ENCODE results near the gene ACTG1.

Gene ACTG1

GRCh38 chr17:81463506-81463905, 49.1 kb downstream of the ACTG1 start:
- H3K27ac ChIP-seq (ENCODE audit: poor library complexity, severe bottlenecking): no peak overlapping the region
- no peaks in the 10 kb centered on the region for H3K36me3 ChIP-seq (ENCODE audit: low read depth)
- ATAC-seq (ENCODE audit: low read depth) (no peak), DNase-seq (ENCODE audit: low spot score) (no peak)
- no peak overlapping the region for H3K4me3 ChIP-seq (ENCODE audit: severe bottlenecking)
- H3K9me3 ChIP-seq (ENCODE audit: severe bottlenecking): no peaks in the 10 kb centered on the region
- H3K27me3 ChIP-seq (ENCODE audit: insufficient read depth, poor library complexity, severe bottlenecking): no peaks in the 10 kb centered on the region
- H3K4me1 ChIP-seq (ENCODE audit: insufficient read depth, poor library complexity, severe bottlenecking): no peaks in the 10 kb centered on the region
- TF ChIP-seq CTCF (IDR thresholded peaks at IDR 0.05; ENCODE audit: poor library complexity, severe bottlenecking): no peak

- no peak for DNase-seq (ENCODE audit: low spot score)
- no peak for ATAC-seq (ENCODE audit: low read depth)
- no peaks in the 10 kb centered on the region for H3K27me3 ChIP-seq (ENCODE audit: insufficient read depth, poor library complexity, severe bottlenecking)
- no peak overlapping the region for H3K27ac ChIP-seq (ENCODE audit: poor library complexity, severe bottlenecking)
- no peak overlapping the region for H3K4me3 ChIP-seq (ENCODE audit: severe bottlenecking)
- no peaks in the 10 kb centered on the region for H3K9me3 ChIP-seq (ENCODE audit: severe bottlenecking)
- H3K4me1 ChIP-seq (ENCODE audit: insufficient read depth, poor library complexity, severe bottlenecking): no peaks in the 10 kb centered on the region
- no peak for TF ChIP-seq CTCF (IDR thresholded peaks at IDR 0.05; ENCODE audit: poor library complexity, severe bottlenecking)
- H3K36me3 ChIP-seq (ENCODE audit: low read depth): no peaks in the 10 kb centered on the region
These were observed 50.0 kb downstream of the ACTG1 start for GRCh38 chr17:81462506-81463125.

GRCh38 chr17:81461607-81462500, 50.7 kb downstream of the ACTG1 start:
- Histone ChIP-seq H3K4me1 (ENCODE audit: insufficient read depth, poor library complexity, severe bottlenecking) (no peaks in the 10 kb centered on the region), H3K27me3 (ENCODE audit: insufficient read depth, poor library complexity, severe bottlenecking) (no peaks in the 10 kb centered on the region), H3K9me3 (ENCODE audit: severe bottlenecking) (no peaks in the 10 kb centered on the region), H3K27ac (ENCODE audit: poor library complexity, severe bottlenecking) (no peak overlapping the region), H3K4me3 (ENCODE audit: severe bottlenecking) (no peak overlapping the region), H3K36me3 (ENCODE audit: low read depth) (no peaks in the 10 kb centered on the region)
- TF ChIP-seq CTCF (IDR thresholded peaks at IDR 0.05; ENCODE audit: poor library complexity, severe bottlenecking): no peak
- DNase-seq (ENCODE audit: low spot score) (no peak), ATAC-seq (ENCODE audit: low read depth) (no peak)

- Histone ChIP-seq H3K27ac (ENCODE audit: poor library complexity, severe bottlenecking) (no peak overlapping the region), H3K4me1 (ENCODE audit: insufficient read depth, poor library complexity, severe bottlenecking) (no peaks in the 10 kb centered on the region)
These were observed 51.6 kb downstream of the ACTG1 start for GRCh38 chr17:81460856-81461460.

More at GRCh38 chr17:81460856-81461460, 51.6 kb downstream of the ACTG1 start:
- no peaks in the 10 kb centered on the region for H3K9me3 ChIP-seq (ENCODE audit: severe bottlenecking)
- DNase-seq (ENCODE audit: low spot score) (no peak), ATAC-seq (ENCODE audit: low read depth) (no peak)
- no peaks in the 10 kb centered on the region for H3K27me3 ChIP-seq (ENCODE audit: insufficient read depth, poor library complexity, severe bottlenecking)
- H3K36me3 ChIP-seq (ENCODE audit: low read depth): no peaks in the 10 kb centered on the region
- no peak for TF ChIP-seq CTCF (IDR thresholded peaks at IDR 0.05; ENCODE audit: poor library complexity, severe bottlenecking)
- no peak overlapping the region for H3K4me3 ChIP-seq (ENCODE audit: severe bottlenecking)
